GM23248 (cell line): Measurements from ENCODE around the gene DNASE1. TPM values are rescaled to one million over a fixed set of nuclear protein-coding genes. Genes with fewer than 3 reads are reported as not detected.

ENCODE experiments used
- DNase-seq: peaks from one replicate; pipeline ENCODE4 v3.0.0-alpha.2; 2015
- H2AFZ ChIP-seq: fragments of 200-600 bp; sonication (generic); 2 replicates; pipeline ENCODE4 v1.6.1; 2016; ENCODE audit warnings: antibody characterized with exemption
- H3F3A ChIP-seq: fragments of 200-600 bp; sonication (generic); 2 replicates; pipeline ENCODE4 v1.6.1; 2016; ENCODE audit warnings: mild to moderate bottlenecking, antibody characterized with exemption, mixed run types; ENCODE audit not compliant: insufficient read depth
- H3K27ac ChIP-seq: fragments of 200-600 bp; sonication (generic); 2 replicates; pipeline ENCODE4 v1.5.1; 2016; ENCODE audit warnings: mild to moderate bottlenecking
- H3K27me3 ChIP-seq: fragments of 200-600 bp; sonication (generic); replicated peaks from 2 replicates; pipeline ENCODE4 v1.6.1; 2016; ENCODE audit warnings: mild to moderate bottlenecking; ENCODE audit not compliant: insufficient read depth
- H3K36me3 ChIP-seq: fragments of 200-600 bp; sonication (generic); 2 replicates; pipeline ENCODE4 v1.6.1; 2016; ENCODE audit warnings: low read depth, mild to moderate bottlenecking
- H3K4me1 ChIP-seq: fragments of 200-600 bp; sonication (generic); 2 replicates; pipeline ENCODE4 v1.6.1; 2016; ENCODE audit warnings: mild to moderate bottlenecking; ENCODE audit not compliant: insufficient read depth
- H3K4me2 ChIP-seq: fragments of 200-600 bp; sonication (generic); one replicate; pipeline ENCODE4 v1.6.1; 2016; ENCODE audit warnings: mild to moderate bottlenecking; ENCODE audit not compliant: unreplicated experiment
- H3K4me3 ChIP-seq: fragments of 200-600 bp; sonication (generic); 2 replicates; pipeline ENCODE4 v1.5.1; 2016; ENCODE audit warnings: mild to moderate bottlenecking
- H3K79me2 ChIP-seq: fragments of 200-600 bp; sonication (generic); 2 replicates; pipeline ENCODE4 v1.6.1; 2016; ENCODE audit warnings: mild to moderate bottlenecking; ENCODE audit not compliant: insufficient read depth
- H3K9ac ChIP-seq: fragments of 200-600 bp; sonication (generic); 2 replicates; pipeline ENCODE4 v1.6.1; 2016; ENCODE audit warnings: mild to moderate bottlenecking
- H3K9me2 ChIP-seq: fragments of 200-600 bp; sonication (generic); 2 replicates; pipeline ENCODE4 v1.6.1; 2016; ENCODE audit warnings: mixed run types, mild to moderate bottlenecking, moderate library complexity; ENCODE audit not compliant: insufficient read depth
- H3K9me3 ChIP-seq: fragments of 200-600 bp; sonication (generic); one replicate; pipeline ENCODE4 v1.6.1; 2017; ENCODE audit warnings: low read depth
- H4K20me1 ChIP-seq: fragments of 200-600 bp; sonication (generic); 2 replicates; pipeline ENCODE4 v1.6.0; 2016; ENCODE audit not compliant: insufficient read depth
- EZH2 ChIP-seq: fragments of 200-600 bp; sonication (generic); IDR thresholded peaks from 2 replicates; pipeline ENCODE4 v1.6.1; 2018; ENCODE audit warnings: antibody characterized with exemption, mild to moderate bottlenecking; ENCODE audit not compliant: insufficient read depth, poor library complexity, severe bottlenecking
- EZH2phosphoT487 ChIP-seq: fragments of 200-600 bp; sonication (generic); IDR thresholded peaks from 2 replicates; pipeline ENCODE4 v1.6.1; 2018; ENCODE audit warnings: antibody characterized with exemption, moderate library complexity, mild to moderate bottlenecking, low read depth; ENCODE audit not compliant: insufficient read depth
- WGBS, 2 experiments: methylation state at CpG; one replicate each; pipeline ENCODE4 v1.1.6; 2015 to 2017; ENCODE audit warnings: low lambda C conversion rate in 2 of 2, low coverage in 1 of 2; ENCODE audit errors: missing lambda C conversion rate in 2 of 2; 5-methylcytosine and 5-hydroxymethylcytosine counted together
- in situ Hi-C: fragments of 300-500 bp; cut with MboI; formaldehyde crosslinking; loops from 2 replicates; pipeline ENCODE4 v1.15.0; 2020
- polyA plus RNA-seq: library from polyadenylated mRNA; unstranded; fragments of >200 nt; fragmentation: Nextera tagmentation; extraction: Ambion mirVana; gene quantifications from 2 replicates; pipeline ENCODE4 v1.2.1, GENCODE V29; 2016
- total RNA-seq: library from RNA; depleted of rRNA; stranded (reverse); fragments of >200 nt; shearing (Covaris generic); gene quantifications from 2 replicates; pipeline ENCODE4 v1.2.3, GENCODE V29; 2014; rRNA removed

Gene DNASE1, protein sequence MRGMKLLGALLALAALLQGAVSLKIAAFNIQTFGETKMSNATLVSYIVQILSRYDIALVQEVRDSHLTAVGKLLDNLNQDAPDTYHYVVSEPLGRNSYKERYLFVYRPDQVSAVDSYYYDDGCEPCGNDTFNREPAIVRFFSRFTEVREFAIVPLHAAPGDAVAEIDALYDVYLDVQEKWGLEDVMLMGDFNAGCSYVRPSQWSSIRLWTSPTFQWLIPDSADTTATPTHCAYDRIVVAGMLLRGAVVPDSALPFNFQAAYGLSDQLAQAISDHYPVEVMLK
- total RNA-seq (4.3 and 6.7 TPM in 2 replicates), polyA plus RNA-seq (3.4 and 4.2 TPM in 2 replicates)

DNA sequence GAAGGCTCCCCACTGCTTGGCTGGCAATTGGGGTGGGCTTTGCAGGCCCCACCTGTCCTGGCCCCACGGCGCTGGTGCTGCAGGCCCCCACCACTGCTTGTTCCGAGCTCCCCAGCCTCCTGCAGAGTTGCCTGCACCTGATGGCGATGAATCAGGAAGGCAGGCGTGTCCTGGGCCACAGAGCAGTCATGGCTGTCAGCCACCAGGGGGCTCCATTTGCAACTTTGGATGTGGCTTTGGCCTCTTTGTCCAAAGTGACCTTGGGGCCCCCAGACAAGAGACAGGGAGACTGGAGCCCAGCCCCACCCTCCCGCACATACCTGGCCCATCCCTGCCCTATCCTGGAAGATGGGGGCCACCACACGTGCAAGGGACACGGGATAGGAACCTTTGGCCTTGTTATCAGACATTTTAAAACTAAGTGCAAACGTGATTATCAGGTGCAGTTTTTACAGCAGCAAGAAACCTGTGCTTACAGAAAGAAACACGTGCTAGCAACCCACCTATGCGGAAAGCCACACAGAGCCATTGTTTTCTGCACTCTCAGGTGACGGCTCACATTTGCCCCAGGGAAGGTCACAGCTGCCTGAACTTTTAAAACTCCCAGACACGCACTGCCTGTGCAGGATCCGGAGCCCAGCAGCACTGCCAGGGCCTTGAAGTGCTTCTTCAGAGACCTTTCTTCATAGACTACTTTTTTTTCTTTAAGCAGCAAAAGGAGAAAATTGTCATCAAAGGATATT is at the start of gene DNASE1:
DNASE1 (plus strand) TSS at position 443 of the 743 bp plus-strand sequence. CDS start 683 bp downstream, outside the sequence.
- in situ Hi-C loops = no loop called here
- Histone ChIP-seq H3K9me2 (no peaks in the 10 kb centered on the region), H3K27me3 (no peaks in the 10 kb centered on the region), H3F3A (0 out of 2 replicates have a peak, but pooled peaks cover 7% of the 10 kb centered on the region), H3K79me2 (no peaks in the 10 kb centered on the region), H2AFZ (no peak within 1 kb of the TSS), H3K4me3 (no peak within 1 kb of the TSS), H3K9ac (no peak within 1 kb of the TSS), H3K4me2 (no peak within 1 kb of the TSS), H3K36me3 (0 out of 2 replicates have a peak, but pooled peaks cover 1% of the 10 kb centered on the region), H3K4me1 (no peaks in the 10 kb centered on the region), H3K27ac (no peak within 1 kb of the TSS), H3K9me3 (no peaks in the 10 kb centered on the region), H4K20me1 (no peaks in the 10 kb centered on the region)
- 72% methylated on average over 14 of the region's 14 CpGs for WGBS, 2 experiments
- no peak for TF ChIP-seq EZH2
- no peak for TF ChIP-seq EZH2phosphoT487
- peak; percentile 77 for DNase-seq

- H3K36me3 ChIP-seq = no peaks in the 10 kb centered on the region
- WGBS, 2 experiments = 78 to 83% methylated on average over 11 of the region's 11 CpGs
- no peaks in the 10 kb centered on the region for H3K27me3 ChIP-seq
Observed at GRCh38 chr16:3606441-3606840, 48.0 kb upstream of the DNASE1 start.

DNA sequence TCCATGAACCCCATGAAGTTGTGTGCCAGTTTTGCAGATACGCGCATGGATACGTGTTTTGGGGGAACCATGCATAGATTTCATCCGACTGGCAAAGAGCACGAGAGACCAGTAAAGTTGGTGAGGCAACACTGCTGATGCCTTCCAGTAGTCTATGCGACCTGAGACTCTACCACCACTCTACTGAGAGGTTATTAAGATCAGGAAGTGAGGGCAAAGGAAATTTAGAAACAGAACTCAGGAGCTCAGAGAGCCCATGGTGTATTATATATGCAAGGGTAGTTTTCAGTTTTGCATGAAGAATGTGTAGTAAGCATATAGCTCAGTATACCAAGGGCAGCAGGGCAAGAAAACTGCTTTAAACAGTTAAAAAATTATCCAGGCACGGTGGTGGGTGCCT is 47.3 kb upstream of the DNASE1 start:
- no peak overlapping the region for H3K27ac ChIP-seq
- 0 out of 2 replicates have a peak, but pooled peaks cover 5% of the 10 kb centered on the region for H3K4me1 ChIP-seq
- in situ Hi-C loops = no loop called here
- H3K4me3 ChIP-seq = no peak overlapping the region
- no peaks in the 10 kb centered on the region for H4K20me1 ChIP-seq
- no peak overlapping the region for H3K4me2 ChIP-seq
- H3K9ac ChIP-seq = no peak overlapping the region
- no peak overlapping the region for H2AFZ ChIP-seq
- no peaks in the 10 kb centered on the region for H3F3A ChIP-seq
- no peaks in the 10 kb centered on the region for H3K36me3 ChIP-seq
- DNase-seq = no peak
- no peaks in the 10 kb centered on the region for H3K9me2 ChIP-seq
- H3K27me3 ChIP-seq = no peaks in the 10 kb centered on the region
- TF ChIP-seq EZH2 = no peak
- no peak for TF ChIP-seq EZH2phosphoT487
- H3K9me3 ChIP-seq = no peaks in the 10 kb centered on the region
- peaks cover 6% of the 10 kb centered on the region for H3K79me2 ChIP-seq
- 97 to 98% methylated on average over 7 of the region's 7 CpGs for whole genome bisulfite sequencing, 2 experiments

More at GRCh38 chr16:3606441-3606840, 48.0 kb upstream of the DNASE1 start:
- Histone ChIP-seq H3K27ac (no peak overlapping the region), H3K4me1 (0 out of 2 replicates have a peak, but pooled peaks cover 5% of the 10 kb centered on the region), H3K9me3 (no peaks in the 10 kb centered on the region), H4K20me1 (no peaks in the 10 kb centered on the region), H3K9me2 (no peaks in the 10 kb centered on the region), H3F3A (no peaks in the 10 kb centered on the region), H3K4me2 (no peak overlapping the region), H3K79me2 (no peaks in the 10 kb centered on the region), H3K4me3 (no peak overlapping the region), H2AFZ (no peak overlapping the region), H3K9ac (no peak overlapping the region)
- TF ChIP-seq EZH2 (no peak), EZH2phosphoT487 (no peak)
- in situ Hi-C loops = no loop called here
- DNase-seq = no peak

- in situ Hi-C loops = no loop called here
- no peaks in the 10 kb centered on the region for H3K9me2 ChIP-seq
Observed at GRCh38 chr16:3607634-3608033, 46.9 kb upstream of the DNASE1 start.

More at GRCh38 chr16:3607634-3608033, 46.9 kb upstream of the DNASE1 start:
- no peak overlapping the region for H3K9ac ChIP-seq
- no peaks in the 10 kb centered on the region for H3K36me3 ChIP-seq
- 0 out of 2 replicates have a peak, but pooled peaks cover 5% of the 10 kb centered on the region for H3K4me1 ChIP-seq
- TF ChIP-seq EZH2 (no peak), EZH2phosphoT487 (no peak)
- no peak for DNase-seq
- H2AFZ ChIP-seq = no peak overlapping the region
- no peaks in the 10 kb centered on the region for H4K20me1 ChIP-seq
- H3K4me2 ChIP-seq = no peak overlapping the region
- peaks cover 10% of the 10 kb centered on the region for H3K79me2 ChIP-seq
- WGBS, 2 experiments = 93 to 94% methylated on average over 2 of the region's 2 CpGs
- H3F3A ChIP-seq = no peaks in the 10 kb centered on the region
- H3K27ac ChIP-seq = no peak overlapping the region
- no peak overlapping the region for H3K4me3 ChIP-seq
- no peaks in the 10 kb centered on the region for H3K9me3 ChIP-seq
- no peaks in the 10 kb centered on the region for H3K27me3 ChIP-seq
